Transverse colon (tissue), 4 donors: ENCODE results near the gene OR6F1. TPM values are rescaled to one million over a fixed set of nuclear protein-coding genes. Genes with fewer than 3 reads are reported as not detected.

Experiments used
- DNase-seq: peaks from one replicate; pipeline ENCODE4 v3.0.0-alpha.2; 2019
- H3K27ac ChIP-seq, 4 donors: fragments of 200-600 bp; sonication (generic); 2 replicates each; pipeline ENCODE4 v1.5.1; 2016 to 2018; ENCODE audit warnings: inconsistent platforms in 4 of 4
- H3K27me3 ChIP-seq: fragments of 200-600 bp; sonication (generic); 2 replicates; pipeline ENCODE4 v1.5.1; 2017; ENCODE audit warnings: inconsistent platforms
- H3K36me3 ChIP-seq, 4 donors: fragments of 200-600 bp; sonication (generic); 2 replicates each; pipeline ENCODE4 v1.5.1; 2017 to 2019; ENCODE audit warnings: inconsistent platforms in 4 of 4
- H3K4me1 ChIP-seq, 4 donors: fragments of 200-600 bp; sonication (generic); 2 replicates each; pipeline ENCODE4 v1.5.1; 2017 to 2020; ENCODE audit warnings: inconsistent platforms in 4 of 4
- H3K4me3 ChIP-seq, 4 donors: fragments of 200-600 bp; sonication (generic); 1 replicate in 1 of 4; 2 replicates in 3 of 4; pipeline versions ENCODE4 v1.5.1 to v1.6.1; 2017 to 2019; ENCODE audit warnings: inconsistent platforms in 4 of 4
- H3K9me3 ChIP-seq, 2 donors: fragments of 200-600 bp; sonication (generic); 2 replicates each; pipeline ENCODE4 v1.5.1; 2017 to 2019; ENCODE audit warnings: inconsistent platforms in 2 of 2
- CTCF ChIP-seq, 5 experiments: fragments of 200-600 bp in 3 of 5; fragments of 450-650 bp in 2 of 5; sonication (generic) in 3 of 5; IDR thresholded peaks; 1 replicate in 2 of 5; 2 replicates in 3 of 5; pipeline ENCODE4 v1.5.1; 2016 to 2017; ENCODE audit warnings: antibody characterized with exemption in 5 of 5, inconsistent platforms in 3 of 5, mild to moderate bottlenecking in 2 of 5, moderate library complexity in 1 of 5
- EP300 ChIP-seq: sonication (generic); formaldehyde crosslinking; IDR thresholded peaks from one replicate; pipeline ENCODE4 v1.6.1; 2017; ENCODE audit warnings: antibody characterized with exemption, low read depth
- POLR2A ChIP-seq: fragments of 450-650 bp; IDR thresholded peaks from one replicate; pipeline ENCODE4 v1.6.1; 2016; ENCODE audit warnings: antibody characterized with exemption, mild to moderate bottlenecking, moderate library complexity
- POLR2AphosphoS5 ChIP-seq, 3 donors: sonication (generic); formaldehyde crosslinking; IDR thresholded peaks; one replicate each; pipeline ENCODE4 v1.6.1; 2016; ENCODE audit warnings: antibody characterized with exemption in 3 of 3
- WGBS, 2 donors: methylation state at CpG; one replicate each; pipeline ENCODE4 v1.1.5; 2018; ENCODE audit warnings: low coverage in 1 of 2; 5-methylcytosine and 5-hydroxymethylcytosine counted together
- in situ Hi-C, 4 donors: fragments of 200-750 bp; cut with MboI; loops; one replicate each; pipeline versions ENCODE4 v1.15.0 to v1.15.1; 2017; ENCODE audit warnings: low sequenced_read_pairs in 3 of 4, low pct_ligation_motif_present in 1 of 4, low pct_unique_long_range_greater_than_20kb in 1 of 4
- intact Hi-C: fragments of 100-400 bp; cut with DNase I; formaldehyde crosslinking; loops from one replicate; pipeline ENCODE4 v1.15.1; 2023; ENCODE audit warnings: low total_unique reads
- total RNA-seq, 4 donors: library from RNA; depleted of rRNA; stranded (reverse); fragments of >200 nt; gene quantifications; one replicate each; pipeline ENCODE4 v1.1.0, GENCODE V29; 2016

OR6F1 gene
- total RNA-seq, 4 donors from 2014 or later: not detected

GRCh38 chr1:247681288-247681897 lies 35.1 kb downstream of the OR6F1 start:
- Histone ChIP-seq H3K27me3 (no peaks in the 10 kb centered on the region), H3K4me1 (no peaks in the 10 kb centered on the region), H3K9me3 (no peaks in the 10 kb centered on the region), H3K36me3 (no peaks in the 10 kb centered on the region), H3K4me3 (no peak overlapping the region), H3K27ac (no peak overlapping the region)
- 28 to 29% methylated on average over 7 of the region's 7 CpGs for WGBS, 2 donors
- intact Hi-C loops: no loop called here
- TF ChIP-seq CTCF (IDR thresholded peaks at IDR 0.05) (peak; percentile 37 to 66 (median 65)), EP300 (no peak)
- in situ Hi-C loops: no loop called here
- DNase-seq: peak; percentile 48

DNA sequence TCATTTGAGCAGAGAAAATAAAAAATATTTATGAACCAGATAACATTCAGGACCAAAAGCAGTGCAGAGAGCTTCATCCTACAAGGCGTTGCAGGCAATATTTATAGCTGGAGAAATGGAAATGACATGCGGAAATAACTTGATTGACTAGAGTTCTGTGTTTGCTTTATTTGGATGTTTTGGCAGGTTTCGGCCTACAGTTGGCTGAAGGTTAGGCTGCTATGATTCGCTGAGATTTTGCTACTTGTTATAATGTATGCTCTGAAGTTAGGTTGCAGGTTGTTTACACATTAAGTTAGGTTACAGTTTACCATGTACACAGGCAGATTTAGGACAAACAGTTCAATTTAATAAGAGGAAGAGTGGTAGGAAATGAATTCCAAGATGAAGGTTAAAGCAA lies 36.3 kb downstream of the OR6F1 start:
- Histone ChIP-seq H3K9me3 (no peaks in the 10 kb centered on the region), H3K4me1 (no peaks in the 10 kb centered on the region), H3K4me3 (no peak overlapping the region), H3K36me3 (no peaks in the 10 kb centered on the region), H3K27me3 (no peaks in the 10 kb centered on the region), H3K27ac (no peak overlapping the region)
- no peak for DNase-seq
- intact Hi-C loops (no loop called here), in situ Hi-C loops (no loop called here)
- no peak for TF ChIP-seq CTCF (IDR thresholded peaks at IDR 0.05)
- WGBS, 2 donors: 66 to 78% methylated on average over 4 of the region's 4 CpGs

GRCh38 chr1:247679639-247680038 lies 36.8 kb downstream of the OR6F1 start, which contains the start of gene OR13G1:
TSS of gene OR13G1 (minus strand) at chr1:247679739. CDS start at chr1:247673041, 6,698 bp downstream.
- TF ChIP-seq EP300: no peak
- TF ChIP-seq POLR2AphosphoS5 (IDR thresholded peaks at IDR 0.05): no peak
- TF ChIP-seq CTCF (IDR thresholded peaks at IDR 0.05): no peak
- no peak for TF ChIP-seq POLR2A
- H3K27ac ChIP-seq: no peak within 1 kb of the TSS
- in situ Hi-C loops (no loop called here), intact Hi-C loops (no loop called here)
- no peak for DNase-seq
- H3K36me3 ChIP-seq: no peaks in the 10 kb centered on the region
- no peaks in the 10 kb centered on the region for H3K9me3 ChIP-seq
- no peaks in the 10 kb centered on the region for H3K4me1 ChIP-seq
- H3K4me3 ChIP-seq: no peak within 1 kb of the TSS
- H3K27me3 ChIP-seq: no peaks in the 10 kb centered on the region
- WGBS, 2 donors: 54 to 81% methylated on average over 1 of the region's 1 CpG

DNA sequence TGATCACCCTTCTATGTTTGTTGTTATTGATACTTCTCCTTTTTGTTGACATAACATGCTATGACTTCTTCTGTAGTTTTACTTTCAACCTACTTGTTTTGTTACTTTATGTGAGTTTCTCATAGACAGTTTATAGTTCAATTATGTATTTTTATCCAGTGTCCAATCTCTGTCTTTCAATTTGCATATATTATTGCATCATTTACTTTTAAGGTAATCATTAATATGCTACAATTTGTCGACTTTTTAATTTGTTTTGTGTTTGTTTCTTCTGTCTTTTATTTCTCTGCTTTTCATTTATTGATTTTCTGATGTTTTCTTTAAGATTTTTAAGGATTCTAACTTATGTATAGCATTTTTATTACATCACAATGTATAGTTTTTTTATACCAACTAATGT lies 47.2 kb downstream of the OR6F1 start:
- intact Hi-C loops (no loop called here), in situ Hi-C loops (no loop called here)
- Histone ChIP-seq H3K4me3 (no peak overlapping the region), H3K36me3 (no peaks in the 10 kb centered on the region), H3K27me3 (no peaks in the 10 kb centered on the region), H3K27ac (no peak overlapping the region), H3K9me3 (peaks cover 3 to 6% of the 10 kb centered on the region in 2 donors), H3K4me1 (no peaks in the 10 kb centered on the region)
- 54 to 56% methylated on average over 1 of the region's 1 CpG for WGBS, 2 donors
- TF ChIP-seq POLR2A: no peak
- no peak for TF ChIP-seq CTCF (IDR thresholded peaks at IDR 0.05)
- no peak for TF ChIP-seq EP300
- no peak for TF ChIP-seq POLR2AphosphoS5 (IDR thresholded peaks at IDR 0.05)
- no peak for DNase-seq

Other genes starting within 250 kb of the OR6F1 start
- not detected for gene OR2C3, start 180.2 kb downstream of the OR6F1 start, total RNA-seq
- under 1 TPM in 3 of 4 donors, not detected in 1; 0.14 to 0.32 (median 0.20) TPM for gene GCSAML, start 167.5 kb downstream of the OR6F1 start, total RNA-seq
- not detected for gene OR2G2, start 128.3 kb downstream of the OR6F1 start, total RNA-seq
- gene OR2G3, start 111.1 kb downstream of the OR6F1 start, total RNA-seq: not detected
- gene OR13G1, start 36.9 kb downstream of the OR6F1 start, total RNA-seq: not detected
- 1 to 10 TPM in 1 of 4 donors, under 1 TPM in 1, not detected in 2; 0.82 to 1.4 TPM for gene OR14K1, start 22.0 kb upstream of the OR6F1 start, total RNA-seq
- gene OR14A2, start 31.5 kb upstream of the OR6F1 start, total RNA-seq: not detected
- gene OR1C1, start 43.9 kb upstream of the OR6F1 start, total RNA-seq: not detected
- not detected for gene OR14A16, start 107.5 kb upstream of the OR6F1 start, total RNA-seq
- not detected for gene OR11L1, start 125.2 kb upstream of the OR6F1 start, total RNA-seq
- gene TRIM58, start 140.5 kb upstream of the OR6F1 start, total RNA-seq: 10 to 100 TPM in 1 of 4 donors, 1 to 10 TPM in 2, not detected in 1; 2.0 to 10.8 (median 7.0) TPM
- 1 to 10 TPM in 1 of 4 donors, under 1 TPM in 1, not detected in 2; 0.68 to 5.4 TPM for gene OR2W3, start 178.9 kb upstream of the OR6F1 start, total RNA-seq
- gene OR2T8, start 203.6 kb upstream of the OR6F1 start, total RNA-seq: not detected
- gene OR2AJ1, start 208.2 kb upstream of the OR6F1 start, total RNA-seq: not detected
- gene OR2L8, start 232.2 kb upstream of the OR6F1 start, total RNA-seq: not detected
- not detected for gene OR2AK2, start 248.6 kb upstream of the OR6F1 start, total RNA-seq